ENCODE data around the gene CCER1.

The CCER1 gene

GRCh38 chr12:90969851-90970250 lies 14.9 kb upstream of the CCER1 start:
- in situ Hi-C loops (cut with MboI; ENCODE audit: low sequenced_read_pairs), result loop anchor here (25.0 kb wide), 1 partner anchor 367 kb away; no protein-coding TSS in a partner anchor

- in situ Hi-C loops (cut with MboI; ENCODE audit: low sequenced_read_pairs), result loop anchor here (25.0 kb wide), 1 partner anchor 368 kb away; no protein-coding TSS in a partner anchor
Measured at GRCh38 chr12:90969346-90969745, 14.4 kb upstream of the CCER1 start.

GRCh38 chr12:90965204-90965603 lies 10.2 kb upstream of the CCER1 start:
- in situ Hi-C loops (cut with MboI; ENCODE audit: low sequenced_read_pairs), result loop anchor here (25.0 kb wide), 1 partner anchor 372 kb away; no protein-coding TSS in a partner anchor

GRCh38 chr12:90964616-90965015 lies 9.6 kb upstream of the CCER1 start:
- in situ Hi-C loops (cut with MboI; ENCODE audit: low sequenced_read_pairs), result loop anchor here (25.0 kb wide), 1 partner anchor 373 kb away; no protein-coding TSS in a partner anchor

DNA sequence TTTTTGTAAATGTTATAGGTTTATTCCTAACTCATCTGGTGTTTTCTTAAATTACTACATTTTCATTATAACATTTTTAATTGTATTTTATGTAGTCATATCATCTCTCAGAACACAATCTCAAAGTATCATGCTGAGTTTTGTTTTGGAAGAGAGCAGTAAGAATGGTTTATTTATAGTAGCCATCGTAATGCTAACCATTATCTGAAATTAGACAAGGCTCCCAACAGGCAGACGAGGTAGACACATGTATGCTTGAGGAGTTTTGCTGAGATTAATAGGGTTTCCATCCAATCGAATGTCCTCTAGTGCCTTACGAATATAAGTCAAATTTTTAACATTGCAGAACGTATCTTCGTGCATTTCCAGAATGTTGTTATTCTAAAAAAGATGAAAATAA lies 9.0 kb upstream of the CCER1 start:
- in situ Hi-C loops (cut with MboI; ENCODE audit: low sequenced_read_pairs), result loop anchor here (25.0 kb wide), 1 partner anchor 373 kb away; no protein-coding TSS in a partner anchor

DNA sequence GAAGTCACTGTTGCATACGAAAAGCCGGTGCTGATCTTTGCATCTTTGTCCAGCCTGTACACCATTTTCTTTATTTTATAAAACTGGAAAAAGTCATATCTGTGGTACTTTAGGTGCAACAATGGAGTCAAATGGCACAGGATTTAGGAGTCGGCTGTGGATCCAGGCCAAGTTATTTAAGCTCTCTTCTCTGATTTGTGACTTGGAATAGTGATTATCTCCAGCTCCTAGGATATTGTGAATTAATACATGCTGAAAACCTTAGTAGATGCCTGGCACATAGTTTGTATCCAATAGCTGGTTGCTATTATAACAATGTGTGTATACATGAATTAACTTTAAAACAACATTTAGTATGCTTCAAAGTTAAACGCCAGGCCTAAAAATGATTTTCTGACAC lies 6.2 kb upstream of the CCER1 start:
- in situ Hi-C loops (cut with MboI; ENCODE audit: low sequenced_read_pairs), result loop anchor here (25.0 kb wide), 1 partner anchor 376 kb away; no protein-coding TSS in a partner anchor

DNA sequence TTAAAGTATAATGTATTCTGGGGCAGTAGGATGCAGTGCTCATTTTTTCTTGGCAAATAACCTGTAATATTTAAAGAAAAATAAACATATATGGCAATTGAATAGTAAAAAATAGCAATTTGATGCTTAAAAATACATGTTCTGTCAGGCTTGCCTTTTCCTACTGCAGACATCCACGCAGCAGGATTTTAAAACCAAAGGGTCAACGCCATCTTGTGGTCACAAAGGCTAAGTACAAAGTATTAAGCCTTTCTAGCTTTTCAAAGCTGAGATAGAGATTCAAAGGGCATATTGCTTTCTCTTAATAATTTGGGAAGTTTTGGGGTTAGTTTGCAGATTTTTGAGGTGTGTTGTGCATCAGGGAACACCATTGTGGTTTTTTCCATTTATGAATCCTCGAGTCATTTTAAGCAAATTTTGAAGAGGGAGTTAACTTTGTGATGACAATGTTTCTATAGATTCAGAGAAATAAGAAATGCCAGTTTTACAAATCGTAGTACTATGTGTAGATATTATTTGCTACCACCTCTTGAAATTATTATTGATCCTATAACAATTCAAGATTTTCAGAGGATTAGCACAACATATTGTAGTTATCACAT lies 4.7 kb upstream of the CCER1 start:
- in situ Hi-C loops (cut with MboI; ENCODE audit: low sequenced_read_pairs), result loop anchor here (25.0 kb wide), 1 partner anchor 378 kb away; no protein-coding TSS in a partner anchor

- in situ Hi-C loops (cut with MboI; ENCODE audit: low sequenced_read_pairs), result loop anchor here (25.0 kb wide), 1 partner anchor 378 kb away; no protein-coding TSS in a partner anchor
Measured at GRCh38 chr12:90959032-90959431, 4.1 kb upstream of the CCER1 start.

GRCh38 chr12:90958347-90958746 lies 3.4 kb upstream of the CCER1 start:
- in situ Hi-C loops (cut with MboI; ENCODE audit: low sequenced_read_pairs), result loop anchor here (25.0 kb wide), 1 partner anchor 379 kb away; no protein-coding TSS in a partner anchor

GRCh38 chr12:90954428-90954827 lies 548 bp downstream of the CCER1 start:
- in situ Hi-C loops (cut with MboI; ENCODE audit: low sequenced_read_pairs), result loop anchor here (25.0 kb wide), 1 partner anchor 383 kb away; no protein-coding TSS in a partner anchor

- in situ Hi-C loops (cut with MboI; ENCODE audit: low sequenced_read_pairs), result loop anchor here (25.0 kb wide), 1 partner anchor 383 kb away; no protein-coding TSS in a partner anchor
Measured at GRCh38 chr12:90953956-90954421, 987 bp downstream of the CCER1 start.

DNA sequence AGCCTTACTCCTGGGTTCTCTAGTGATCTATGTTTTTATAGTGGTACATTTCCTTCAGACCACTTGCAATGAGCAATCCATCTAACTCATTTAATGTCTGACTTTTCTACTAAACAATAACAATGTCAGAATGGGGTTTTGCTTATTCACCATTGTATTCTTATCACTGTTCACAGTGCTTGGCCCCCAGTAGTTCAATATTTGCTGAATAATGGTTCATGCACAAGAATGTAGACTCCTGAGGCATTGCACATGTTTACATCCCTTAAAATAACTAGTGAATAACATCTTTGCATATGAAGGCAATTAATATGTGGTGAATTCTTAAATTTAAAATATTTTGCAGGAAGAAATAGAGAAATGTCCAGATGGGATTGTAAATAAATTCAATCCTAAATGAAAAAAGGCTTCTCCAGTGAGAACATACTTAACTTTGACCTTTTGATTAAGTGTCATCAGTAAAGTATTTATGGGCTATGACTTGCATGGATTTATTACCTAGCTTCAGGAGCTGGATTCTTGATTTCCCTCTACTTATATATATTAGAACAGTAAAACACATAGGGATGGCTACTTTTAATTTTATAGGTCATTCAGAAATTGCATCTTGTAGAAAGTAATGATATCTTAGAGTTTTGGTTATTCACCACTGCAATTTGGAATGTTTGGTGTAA lies 3.4 kb downstream of the CCER1 start:
- in situ Hi-C loops (cut with MboI; ENCODE audit: low sequenced_read_pairs), result loop anchor here (25.0 kb wide), 1 partner anchor 386 kb away; no protein-coding TSS in a partner anchor

DNA sequence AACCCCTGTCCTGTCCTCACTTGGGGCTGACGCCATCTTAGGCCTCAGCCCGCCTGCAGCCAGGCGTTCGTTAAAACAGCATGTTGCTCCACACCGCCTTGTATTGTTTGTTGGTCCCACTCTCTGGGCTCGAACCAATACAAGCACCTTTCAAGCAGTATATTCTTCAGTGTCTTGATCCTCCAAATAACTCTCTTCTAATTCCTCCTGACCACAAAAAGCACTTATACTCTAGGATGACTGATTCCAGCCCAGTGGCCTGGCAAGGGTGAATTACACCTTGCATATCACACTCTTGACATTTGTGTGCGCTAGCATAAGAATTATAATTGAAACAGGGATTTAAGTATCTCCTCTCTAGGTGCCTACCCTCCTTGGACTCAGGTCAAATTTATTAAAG lies 7.1 kb downstream of the CCER1 start:
- in situ Hi-C loops (cut with MboI; ENCODE audit: low sequenced_read_pairs), result loop anchor here (25.0 kb wide), 2 partner anchors 1411 to 1936 kb away; partner anchors contain the start of gene POC1B

GRCh38 chr12:90945070-90945649 lies 9.8 kb downstream of the CCER1 start:
- in situ Hi-C loops (cut with MboI; ENCODE audit: low sequenced_read_pairs), result loop anchor here (25.0 kb wide), 2 partner anchors 1408 to 1933 kb away; partner anchors contain the start of gene POC1B

DNA sequence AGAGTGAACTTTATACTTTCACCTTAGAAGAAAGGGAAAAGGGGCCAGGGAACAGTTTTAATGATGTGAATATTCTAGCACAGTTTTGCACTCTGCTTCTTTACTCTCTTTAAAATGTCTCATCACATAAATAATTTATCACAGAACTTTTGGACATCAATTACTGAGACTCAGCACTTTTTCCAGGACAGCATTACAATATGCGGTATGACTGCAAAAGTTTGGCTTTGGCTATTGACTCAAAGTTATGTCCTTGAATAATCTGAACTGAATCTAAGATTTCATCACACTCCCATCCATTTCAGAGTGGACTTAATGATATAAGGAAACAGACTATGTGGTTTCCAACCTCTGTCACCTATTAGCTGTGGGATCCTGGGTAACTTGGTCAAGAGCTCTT lies 11.7 kb downstream of the CCER1 start:
- in situ Hi-C loops (cut with MboI; ENCODE audit: low sequenced_read_pairs), result loop anchor here (25.0 kb wide), 2 partner anchors 1406 to 1931 kb away; partner anchors contain the start of gene POC1B

DNA sequence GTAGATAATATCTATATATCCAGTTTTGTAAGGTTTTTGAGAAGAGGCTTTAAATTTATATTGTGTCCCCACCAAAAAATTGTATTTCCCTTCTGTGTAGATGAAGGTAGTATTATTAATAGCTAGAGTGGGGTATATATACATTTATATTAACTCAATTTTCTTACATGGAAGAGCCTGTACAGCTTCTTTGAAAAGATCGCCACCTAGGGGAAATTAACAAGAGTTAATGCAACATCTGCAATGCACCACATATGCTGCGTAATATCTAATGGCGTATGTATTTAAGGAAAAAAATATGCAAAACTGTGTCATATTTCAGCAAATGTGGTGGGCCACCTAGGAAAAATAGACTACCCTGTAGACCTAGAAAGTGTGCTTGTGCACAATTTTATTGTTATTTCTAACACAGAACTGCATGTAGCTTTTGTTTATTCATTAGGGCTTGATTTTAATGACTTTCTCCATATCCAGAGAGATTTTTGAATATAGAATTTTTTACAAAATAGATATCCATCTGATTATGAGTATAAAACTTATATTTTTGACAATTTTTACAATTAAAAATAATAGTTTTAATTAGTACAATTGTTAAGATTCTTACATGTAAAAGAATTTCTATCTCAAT lies 14.0 kb downstream of the CCER1 start:
- in situ Hi-C loops (cut with MboI; ENCODE audit: low sequenced_read_pairs), result loop anchor here (25.0 kb wide), 2 partner anchors 1404 to 1929 kb away; partner anchors contain the start of gene POC1B

- in situ Hi-C loops (cut with MboI; ENCODE audit: low sequenced_read_pairs), result loop anchor here (25.0 kb wide), 2 partner anchors 1402 to 1927 kb away; partner anchors contain the start of gene POC1B
Measured at GRCh38 chr12:90939382-90939781, 15.6 kb downstream of the CCER1 start.

DNA sequence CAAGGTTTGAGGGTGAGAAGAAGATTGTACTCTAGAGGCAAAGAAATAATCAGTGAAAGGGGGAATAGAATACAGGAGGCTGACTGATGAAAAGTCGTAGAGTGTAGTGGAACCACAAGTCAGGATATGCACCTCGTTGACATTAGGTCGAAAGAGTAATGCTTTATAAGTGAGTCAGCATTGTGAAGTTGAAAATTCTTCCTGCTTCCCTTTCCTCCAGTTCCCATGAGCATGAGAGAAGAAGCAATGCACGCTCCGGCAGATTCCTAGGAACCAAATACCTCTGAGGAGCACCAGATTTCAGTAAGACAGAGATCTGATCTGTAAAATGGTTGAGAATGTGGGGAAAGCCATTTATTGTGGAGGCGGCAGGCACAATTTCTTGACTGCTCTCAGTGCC lies 16.5 kb downstream of the CCER1 start:
- in situ Hi-C loops (cut with MboI; ENCODE audit: low sequenced_read_pairs), result loop anchor here (25.0 kb wide), 2 partner anchors 1401 to 1926 kb away; partner anchors contain the start of gene POC1B

DNA sequence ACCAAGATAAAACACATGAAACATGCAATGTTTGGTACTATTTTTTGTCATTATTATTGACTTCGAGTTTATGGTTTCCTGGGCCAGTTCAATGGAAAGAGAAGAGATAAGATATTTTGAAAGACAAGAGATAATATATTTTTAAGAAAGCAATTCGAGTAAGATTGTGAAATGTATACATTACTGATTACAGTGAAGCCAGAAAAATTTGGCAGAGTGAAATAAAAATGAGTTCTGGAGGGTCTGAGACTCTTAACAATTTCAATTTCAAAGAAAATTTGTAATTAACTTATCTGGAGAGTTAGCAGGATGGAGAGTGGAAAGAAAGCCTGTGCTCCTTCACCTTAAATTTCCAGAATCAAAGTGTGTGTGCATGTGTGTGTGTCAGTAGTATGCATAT lies 17.3 kb downstream of the CCER1 start:
- in situ Hi-C loops (cut with MboI; ENCODE audit: low sequenced_read_pairs), result loop anchor here (25.0 kb wide), 2 partner anchors 1400 to 1925 kb away; partner anchors contain the start of gene POC1B
